GM21717 (cell line): ENCODE data around the gene IGSF21.
"Not testable (repeated sequence)": the region's sequence is repeated elsewhere in the genome, so short reads cannot be mapped to it uniquely, and the experiment has no call there.

Source experiments
- ATAC-seq: cut with Tn5 transposase; IDR thresholded peaks from one replicate; pipeline ENCODE4 v1.9.1; 2021; ENCODE audit warnings: mild to moderate bottlenecking, moderate library complexity; ENCODE audit not compliant: unreplicated experiment

Gene IGSF21

GRCh38 chr1:18414321-18414720 lies 306.7 kb downstream of the IGSF21 start:
- ATAC-seq: no peak

GRCh38 chr1:18414872-18415447 lies 307.4 kb downstream of the IGSF21 start:
- ATAC-seq: no peak

DNA sequence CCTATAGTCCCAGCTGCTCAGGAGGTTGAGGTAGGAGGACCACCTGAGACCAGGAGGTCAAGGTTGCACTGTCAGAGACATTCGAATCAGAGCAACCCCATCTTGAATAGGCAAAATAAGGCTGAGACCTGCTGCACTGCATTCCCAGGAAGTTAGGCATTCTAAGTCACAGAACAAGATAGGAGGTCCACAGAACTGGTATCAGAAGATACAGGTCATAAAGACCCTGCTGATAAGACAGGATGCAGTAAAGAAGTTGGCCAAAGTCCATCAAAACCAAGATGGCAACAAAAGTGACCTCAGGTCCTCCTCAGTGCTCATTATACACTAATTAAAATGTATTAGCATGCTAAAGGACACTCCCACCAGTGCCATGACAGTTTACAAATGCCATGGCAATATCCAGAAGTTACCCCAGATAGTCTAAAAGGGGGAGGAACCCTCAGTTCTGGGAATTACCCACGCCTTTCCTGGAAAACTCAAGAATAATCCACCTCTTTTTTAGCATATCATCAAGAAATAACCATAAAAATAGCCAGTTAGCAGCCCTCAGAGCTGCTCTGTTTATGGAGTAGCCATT lies 307.9 kb downstream of the IGSF21 start:
- ATAC-seq: no peak

DNA sequence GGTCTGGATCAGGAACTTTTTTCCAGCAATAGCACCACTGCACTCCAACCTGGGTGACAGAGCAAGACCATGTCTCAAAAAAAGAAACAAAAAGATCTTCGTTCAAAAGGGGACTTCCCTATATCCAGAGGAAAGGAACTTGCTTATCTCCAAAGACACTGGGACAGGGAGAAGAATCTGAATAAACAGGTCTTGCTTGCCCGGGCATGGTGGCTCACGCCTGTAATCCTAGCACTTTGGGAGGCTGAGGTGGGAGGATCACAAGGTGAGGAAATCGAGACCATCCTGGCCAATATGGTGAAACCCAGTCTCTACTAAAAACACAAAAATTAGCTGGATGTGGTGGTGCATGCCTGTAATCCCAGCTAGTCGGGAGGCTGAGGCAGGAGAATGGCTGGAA lies 308.5 kb downstream of the IGSF21 start:
- not testable (repeated sequence) for ATAC-seq

GRCh38 chr1:18417316-18418269 lies 310.0 kb downstream of the IGSF21 start:
- ATAC-seq: no peak

GRCh38 chr1:18419113-18419844 lies 311.7 kb downstream of the IGSF21 start:
- ATAC-seq: no peak

GRCh38 chr1:18419845-18420184 lies 312.2 kb downstream of the IGSF21 start:
- ATAC-seq: no peak

DNA sequence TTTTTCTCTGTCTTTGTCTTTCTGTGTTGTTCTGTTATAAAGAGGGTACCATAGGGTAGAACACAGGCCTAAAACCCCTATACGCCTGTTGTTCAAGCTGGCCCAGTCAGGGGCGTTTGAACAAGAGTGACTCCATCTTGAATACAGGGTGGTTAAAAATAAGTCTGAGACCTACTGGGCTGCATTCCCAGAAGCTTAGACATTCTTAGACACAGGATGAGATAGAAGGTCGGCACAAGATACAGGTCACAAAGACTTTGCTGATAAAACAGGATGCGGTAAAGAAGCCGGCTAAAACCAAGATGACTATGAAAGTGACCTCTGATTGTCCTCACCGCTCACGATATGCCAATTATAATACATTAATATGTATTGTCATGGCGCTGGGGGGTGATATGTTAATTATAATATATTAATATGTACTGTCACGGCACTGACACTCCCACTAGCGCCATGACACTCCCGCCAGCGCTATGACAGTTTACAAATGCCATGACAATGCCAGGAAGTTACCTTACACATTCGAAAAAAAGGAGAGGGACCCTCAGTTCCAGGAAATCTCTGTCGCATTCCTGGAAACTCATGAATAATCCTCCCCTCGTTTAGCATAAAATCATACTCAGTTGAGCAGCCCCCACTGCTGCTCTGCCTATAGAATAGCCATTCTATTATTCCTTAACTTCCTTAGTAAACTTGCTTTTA lies 314.6 kb downstream of the IGSF21 start:
- no peak for ATAC-seq

DNA sequence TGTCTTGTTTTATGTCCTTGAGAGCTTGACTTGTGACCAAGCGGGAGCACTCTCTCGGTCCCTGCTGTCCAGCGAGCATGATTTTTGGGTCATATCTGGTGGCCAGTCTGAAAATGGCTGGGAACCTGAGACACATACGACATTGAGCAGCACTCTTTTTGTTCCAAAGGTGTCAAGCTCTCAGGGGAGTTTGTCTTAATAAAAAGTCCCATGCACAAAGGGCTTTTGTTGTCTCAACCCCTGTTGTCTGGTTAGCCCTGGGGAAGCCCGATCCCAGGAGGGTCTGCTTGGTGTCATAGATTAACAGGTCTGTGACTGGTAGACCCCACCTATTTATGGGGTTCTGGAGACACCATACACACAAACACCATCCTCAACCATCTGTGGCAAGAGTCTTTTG lies 315.4 kb downstream of the IGSF21 start:
- ATAC-seq: no peak

DNA sequence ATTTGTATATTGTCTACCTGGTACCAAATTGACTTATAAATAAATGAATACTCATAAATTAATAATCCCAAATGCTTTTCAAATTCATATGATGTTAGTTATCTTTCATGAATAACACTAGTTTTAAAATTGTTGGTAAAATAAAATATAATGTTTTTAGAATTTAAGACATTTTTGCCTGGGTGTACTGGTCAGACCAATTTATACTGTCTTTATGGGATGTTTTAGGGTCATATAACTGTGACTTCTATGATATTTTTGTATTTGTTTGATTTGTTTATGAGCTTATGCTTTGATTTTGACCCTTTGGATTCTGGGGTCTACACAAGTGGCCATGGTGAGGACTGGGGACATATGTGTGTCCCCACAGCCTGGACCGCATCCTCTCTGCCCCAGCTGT lies 319.0 kb downstream of the IGSF21 start:
- no peak for ATAC-seq
